IMR-90 (cell line): ENCODE data around the gene TTLL8. TPM values are rescaled to one million over a fixed set of nuclear protein-coding genes. Genes with fewer than 3 reads are reported as not detected.

Experiments used
- ATAC-seq: fragments of 200-7000 bp; cut with Tn5 transposase; 2 replicates; pipeline ENCODE4 v1.9.1; 2020; ENCODE audit warnings: low read depth, mild to moderate bottlenecking, moderate library complexity
- Bru-seq: library from RNA; stranded (reverse); fragments of 400-500 nt; gene quantifications from one replicate; lab custom pipeline; 2021; lab: Mats Ljungman, UMichigan
- BruChase-seq, 2 experiments: library from RNA; stranded (reverse); fragments of 400-500 nt; gene quantifications; one replicate each; lab custom pipeline; 2021; lab: Mats Ljungman, UMichigan
- BruUV-seq: library from RNA; stranded (reverse); fragments of 400-500 nt; replicated peaks from 2 replicates; lab custom pipeline; 2021; lab: Mats Ljungman, UMichigan
- CTCF ChIA-PET: fragments of 300-600 bp; formaldehyde crosslinking; extraction: SDS; loops from one replicate; lab custom pipeline; 2021; ENCODE audit warnings: antibody characterized with exemption; lab: Yijun Ruan, JAX
- POLR2A ChIA-PET: fragments of 300-600 bp; sonication (Branson Sonifier 250); formaldehyde crosslinking; loops from one replicate; lab custom pipeline; 2022; ENCODE audit warnings: antibody characterized with exemption; ENCODE audit not compliant: unreplicated experiment; lab: Charles Lee
- DNase-seq: peaks from one replicate; pipeline ENCODE4 v3.0.0; 2013
- H2AFZ ChIP-seq: replicated peaks from 2 replicates; pipeline ENCODE3; 2013; ENCODE audit warnings: low read length, mild to moderate bottlenecking; ENCODE audit not compliant: poor library complexity
- H2AK5ac ChIP-seq: 2 replicates; pipeline ENCODE4 v1.6.1; 2013; ENCODE audit warnings: low read depth, low read length, inconsistent platforms
- H2AK9ac ChIP-seq: replicated peaks from 2 replicates; pipeline ENCODE3; 2013; ENCODE audit warnings: mild to moderate bottlenecking, low read depth, low read length, moderate library complexity; ENCODE audit not compliant: poor library complexity
- H2BK120ac ChIP-seq: 2 replicates; pipeline ENCODE4 v1.6.1; 2013; ENCODE audit warnings: low read depth, low read length, inconsistent platforms
- H2BK15ac ChIP-seq: 3 replicates; pipeline ENCODE4 v1.6.1; 2013; ENCODE audit warnings: low read depth, low read length, inconsistent platforms
- H2BK20ac ChIP-seq: 2 replicates; pipeline ENCODE4 v1.6.1; 2013; ENCODE audit warnings: low read depth, mild to moderate bottlenecking, inconsistent platforms, low read length, moderate library complexity
- H2BK5ac ChIP-seq: 2 replicates; pipeline ENCODE4 v1.6.1; 2013; ENCODE audit warnings: mild to moderate bottlenecking, low read depth, low read length, inconsistent platforms; ENCODE audit not compliant: poor library complexity, severe bottlenecking
- H3K14ac ChIP-seq: replicated peaks from 2 replicates; pipeline ENCODE4 v1.6.1; 2013; ENCODE audit warnings: low read depth, low read length, inconsistent platforms
- H3K18ac ChIP-seq: 2 replicates; pipeline ENCODE4 v1.6.1; 2013; ENCODE audit warnings: low read depth, low read length, control low read depth
- H3K23ac ChIP-seq: 2 replicates; pipeline ENCODE4 v1.6.1; 2013; ENCODE audit warnings: low read depth, low read length, inconsistent platforms
- H3K27ac ChIP-seq: 2 replicates; pipeline ENCODE4 v1.5.1; 2013; ENCODE audit warnings: mild to moderate bottlenecking, control low read depth, low read length; ENCODE audit not compliant: insufficient read depth
- H3K27me3 ChIP-seq: 2 replicates; pipeline ENCODE4 v1.6.1; 2013; ENCODE audit warnings: low read length; ENCODE audit not compliant: control insufficient read depth, insufficient read depth
- H3K36me3 ChIP-seq: 2 replicates; pipeline ENCODE4 v1.6.1; 2013; ENCODE audit warnings: low read length, mixed read lengths; ENCODE audit not compliant: control insufficient read depth, insufficient read depth
- H3K4ac ChIP-seq: 2 replicates; pipeline ENCODE4 v1.6.1; 2013; ENCODE audit warnings: low read depth, low read length, inconsistent platforms
- H3K4me1 ChIP-seq: 2 replicates; pipeline ENCODE4 v1.6.1; 2013; ENCODE audit warnings: low read length, mixed read lengths; ENCODE audit not compliant: control insufficient read depth, insufficient read depth
- H3K4me2 ChIP-seq: 2 replicates; pipeline ENCODE4 v1.6.1; 2013; ENCODE audit warnings: low read depth, mild to moderate bottlenecking, control low read depth, low read length, moderate library complexity
- H3K4me3 ChIP-seq: 2 replicates; pipeline ENCODE4 v1.5.1; 2013; ENCODE audit warnings: low read depth, mild to moderate bottlenecking, control low read depth, low read length, moderate library complexity; ENCODE audit not compliant: insufficient read depth
- H3K56ac ChIP-seq: 2 replicates; pipeline ENCODE4 v1.6.1; 2013; ENCODE audit warnings: low read length, inconsistent platforms; ENCODE audit not compliant: insufficient read depth; ENCODE audit errors: extremely low read depth
- H3K79me1 ChIP-seq, 2 experiments: 2 replicates each; pipeline ENCODE4 v1.6.1; 2013; ENCODE audit warnings: low read length in 2 of 2, inconsistent platforms in 1 of 2, low read depth in 1 of 2
- H3K9ac ChIP-seq: 2 replicates; pipeline ENCODE4 v1.6.1; 2013; ENCODE audit warnings: low read depth, low read length, control low read depth
- H3K9me1 ChIP-seq: 2 replicates; pipeline ENCODE4 v1.6.1; 2013; ENCODE audit warnings: low read length, inconsistent platforms; ENCODE audit not compliant: insufficient read depth
- H3K9me3 ChIP-seq: 2 replicates; pipeline ENCODE4 v1.6.1; 2013; ENCODE audit warnings: low read length; ENCODE audit not compliant: control insufficient read depth, insufficient read depth
- H4K20me1 ChIP-seq: 2 replicates; pipeline ENCODE4 v1.6.1; 2013; ENCODE audit warnings: low read length, inconsistent platforms; ENCODE audit not compliant: insufficient read depth
- H4K5ac ChIP-seq: 2 replicates; pipeline ENCODE4 v1.6.1; 2013; ENCODE audit warnings: mild to moderate bottlenecking, low read depth, low read length, control low read depth
- H4K8ac ChIP-seq, 2 experiments: 2 replicates each; pipeline ENCODE4 v1.6.1; 2013; ENCODE audit warnings: low read depth in 2 of 2, low read length in 2 of 2, control low read depth in 1 of 2, inconsistent platforms in 1 of 2
- H4K91ac ChIP-seq: 2 replicates; pipeline ENCODE4 v1.6.1; 2013; ENCODE audit warnings: low read depth, low read length, inconsistent platforms; ENCODE audit not compliant: insufficient read depth
- CEBPB ChIP-seq: IDR thresholded peaks from 2 replicates; pipeline ENCODE4 v1.6.1; 2012; ENCODE audit warnings: low read depth, low read length, improper control_type of control experiment
- FOS ChIP-seq: fragments of 150-350 bp; IDR thresholded peaks from 2 replicates; pipeline ENCODE4 v1.6.1; 2016; ENCODE audit warnings: low read depth, low read length
- MAFK ChIP-seq: IDR thresholded peaks from 2 replicates; pipeline ENCODE4 v1.6.1; 2012; ENCODE audit warnings: low read depth, low read length, improper control_type of control experiment
- MAZ ChIP-seq: IDR thresholded peaks from 2 replicates; pipeline ENCODE4 v1.6.1; 2012; ENCODE audit warnings: low read depth, mild to moderate bottlenecking, low read length, improper control_type of control experiment, moderate library complexity, borderline replicate concordance
- POLR2A ChIP-seq: IDR thresholded peaks from 2 replicates; pipeline ENCODE4 v1.6.1; 2012; ENCODE audit warnings: mild to moderate bottlenecking, low read depth, low read length
- RAD21 ChIP-seq: IDR thresholded peaks from 2 replicates; pipeline ENCODE4 v1.6.1; 2012; ENCODE audit warnings: low read length, improper control_type of control experiment
- RCOR1 ChIP-seq: IDR thresholded peaks from 2 replicates; pipeline ENCODE4 v1.6.1; 2012; ENCODE audit warnings: mild to moderate bottlenecking, low read length, improper control_type of control experiment; ENCODE audit not compliant: insufficient replicate concordance
- RFX5 ChIP-seq: IDR thresholded peaks from 2 replicates; pipeline ENCODE4 v1.8.0; 2012; ENCODE audit warnings: low read depth, mild to moderate bottlenecking, low read length, moderate library complexity
- SMC3 ChIP-seq: fragments of 150-350 bp; IDR thresholded peaks from 2 replicates; pipeline ENCODE4 v1.6.1; 2016; ENCODE audit warnings: low read depth, mild to moderate bottlenecking, antibody characterized with exemption, low read length, moderate library complexity
- USF2 ChIP-seq: fragments of 150-350 bp; IDR thresholded peaks from 2 replicates; pipeline ENCODE4 v1.6.1; 2017; ENCODE audit warnings: mild to moderate bottlenecking, antibody characterized with exemption, low read length, low read depth
- WGBS, 2 experiments: methylation state at CpG; one replicate each; pipeline versions ENCODE4 v1.1.5 to v1.1.7; 2013; ENCODE audit warnings: missing lambda C conversion rate in 2 of 2; ENCODE audit not compliant: insufficient read length in 1 of 2; ENCODE audit errors: extremely low coverage in 2 of 2; 5-methylcytosine and 5-hydroxymethylcytosine counted together
- dilution Hi-C: fragments of 300-500 bp; cut with HindIII; formaldehyde crosslinking; loops from one replicate; pipeline ENCODE4 v1.14.3; 2018; ENCODE audit warnings: low sequenced_read_pairs; ENCODE audit not compliant: unreplicated experiment
- in situ Hi-C: fragments of 300-500 bp; cut with MboI; formaldehyde crosslinking; loops from 3 replicates; pipeline ENCODE4 v1.14.3; 2019; ENCODE audit warnings: low sequenced_read_pairs, inconsistent platforms, mixed read lengths
- intact Hi-C: fragments of 100-400 bp; cut with micrococcal nuclease; formaldehyde crosslinking; loops from 2 replicates; pipeline ENCODE4 v1.10.0; 2022
- long read RNA-seq: library from polyadenylated mRNA; unstranded; transcript quantifications from one replicate; pipeline ENCODE4 v2.0.0, GENCODE V29; 2021; ENCODE audit not compliant: unreplicated experiment
- polyA plus RNA-seq, 3 experiments: library from polyadenylated mRNA; depleted of rRNA; stranded (reverse); fragments of >200 nt; gene quantifications; 2 replicates each; pipeline ENCODE4 v1.2.3, GENCODE V29; 2012; ENCODE audit warnings: low replicate concordance in 1 of 3
- total RNA-seq: library from RNA; depleted of rRNA; stranded (reverse); fragments of >200 nt; gene quantifications from 2 replicates; pipeline ENCODE4 v1.2.3, GENCODE V29; 2012; rRNA removed
- TF ChIP-seq, protein P1 (sequence below): conservative IDR thresholded peaks from 2 replicates; pipeline ENCODE4 v1.5.1; 2012; ENCODE audit warnings: mild to moderate bottlenecking, low read depth, low read length, improper control_type of control experiment
- TF ChIP-seq, protein P2 (sequence below): fragments of 150-350 bp; IDR thresholded peaks from 2 replicates; pipeline ENCODE4 v1.6.1; 2016; ENCODE audit warnings: low read depth, mild to moderate bottlenecking, low read length, moderate library complexity, borderline replicate concordance

TTLL8 gene
- total RNA-seq, result not detected in 2 replicates
- polyA plus RNA-seq (2012; rRNA removed), result not detected in 2 replicates
- polyA plus RNA-seq (2012; cell fraction: cytosol; rRNA removed), result not detected in 2 replicates
- polyA plus RNA-seq (2012; cell fraction: nucleus; rRNA removed; ENCODE audit: low replicate concordance), result not detected in 2 replicates
- Bru-seq, nascent RNA, result not detected
- percentile 1 among the genes with signal in this experiment for BruChase-seq, experiment 1, labeled RNA remaining after a 6-hour chase
- BruChase-seq, experiment 2, labeled RNA remaining after a 2-hour chase, result percentile 5 among the genes with signal in this experiment
- long read RNA-seq, result 0 reads

GRCh38 chr22:50058061-50058905 lies at the start of gene TTLL8:
Gene TTLL8 (minus strand): TSS chr22:50058298.
- Histone ChIP-seq H3K4me3 (no peak within 1 kb of the TSS), H3K9ac (no peak within 1 kb of the TSS), H4K20me1 (no peaks in the 10 kb centered on the region), H2AK5ac (no peak within 1 kb of the TSS), H3K9me3 (peaks cover 9% of the 10 kb centered on the region), H3K14ac (no peak within 1 kb of the TSS), H3K27ac (no peak within 1 kb of the TSS), H2BK120ac (no peak within 1 kb of the TSS), H4K8ac (no peak within 1 kb of the TSS), H3K36me3 (no peaks in the 10 kb centered on the region), H3K18ac (no peak within 1 kb of the TSS; the same call in 1 of the 2 replicates), H2BK15ac (no peak within 1 kb of the TSS), H3K9me1 (no peaks in the 10 kb centered on the region), H2AFZ (peak within 1 kb of the TSS; percentile 71), H2AK9ac (no peak within 1 kb of the TSS), H3K4me1 (peaks cover 6% of the 10 kb centered on the region; the same call in 1 of the 2 replicates), H4K5ac (no peak within 1 kb of the TSS; the same call in 1 of the 2 replicates), H3K56ac (no peak within 1 kb of the TSS), H3K23ac (no peak within 1 kb of the TSS), H3K79me1 (no peaks in the 10 kb centered on the region), H3K4ac (no peak within 1 kb of the TSS), H3K27me3 (peaks cover 43% of the 10 kb centered on the region), H2BK5ac (no peak within 1 kb of the TSS), H4K91ac (no peak within 1 kb of the TSS), H2BK20ac (no peak within 1 kb of the TSS), H3K4me2 (peak within 1 kb of the TSS; percentile 1; the same call in 1 of the 2 replicates)
- dilution Hi-C loops (no loop called here), intact Hi-C loops (no loop called here), in situ Hi-C loops (no loop called here)
- DNase-seq (no peak), ATAC-seq (no peak)
- CTCF ChIA-PET, result no interaction called here
- 18% methylated on average over 43 of the region's 102 CpGs; no CpG with 5 or more reads in 1 of the 2 experiments for WGBS, 2 experiments
- BruUV-seq, result no TSS peak
- POLR2A ChIA-PET, result no interaction called here
- TF ChIP-seq RCOR1 (no peak), RAD21 (no peak), CEBPB (no peak), POLR2A (no peak), MAZ (no peak), SMC3 (no peak), USF2 (no peak), MAFK (no peak), FOS (no peak), RFX5 (no peak)
- TF ChIP-seq, protein P1, sequence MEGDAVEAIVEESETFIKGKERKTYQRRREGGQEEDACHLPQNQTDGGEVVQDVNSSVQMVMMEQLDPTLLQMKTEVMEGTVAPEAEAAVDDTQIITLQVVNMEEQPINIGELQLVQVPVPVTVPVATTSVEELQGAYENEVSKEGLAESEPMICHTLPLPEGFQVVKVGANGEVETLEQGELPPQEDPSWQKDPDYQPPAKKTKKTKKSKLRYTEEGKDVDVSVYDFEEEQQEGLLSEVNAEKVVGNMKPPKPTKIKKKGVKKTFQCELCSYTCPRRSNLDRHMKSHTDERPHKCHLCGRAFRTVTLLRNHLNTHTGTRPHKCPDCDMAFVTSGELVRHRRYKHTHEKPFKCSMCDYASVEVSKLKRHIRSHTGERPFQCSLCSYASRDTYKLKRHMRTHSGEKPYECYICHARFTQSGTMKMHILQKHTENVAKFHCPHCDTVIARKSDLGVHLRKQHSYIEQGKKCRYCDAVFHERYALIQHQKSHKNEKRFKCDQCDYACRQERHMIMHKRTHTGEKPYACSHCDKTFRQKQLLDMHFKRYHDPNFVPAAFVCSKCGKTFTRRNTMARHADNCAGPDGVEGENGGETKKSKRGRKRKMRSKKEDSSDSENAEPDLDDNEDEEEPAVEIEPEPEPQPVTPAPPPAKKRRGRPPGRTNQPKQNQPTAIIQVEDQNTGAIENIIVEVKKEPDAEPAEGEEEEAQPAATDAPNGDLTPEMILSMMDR, result no peak
- TF ChIP-seq, protein P2, sequence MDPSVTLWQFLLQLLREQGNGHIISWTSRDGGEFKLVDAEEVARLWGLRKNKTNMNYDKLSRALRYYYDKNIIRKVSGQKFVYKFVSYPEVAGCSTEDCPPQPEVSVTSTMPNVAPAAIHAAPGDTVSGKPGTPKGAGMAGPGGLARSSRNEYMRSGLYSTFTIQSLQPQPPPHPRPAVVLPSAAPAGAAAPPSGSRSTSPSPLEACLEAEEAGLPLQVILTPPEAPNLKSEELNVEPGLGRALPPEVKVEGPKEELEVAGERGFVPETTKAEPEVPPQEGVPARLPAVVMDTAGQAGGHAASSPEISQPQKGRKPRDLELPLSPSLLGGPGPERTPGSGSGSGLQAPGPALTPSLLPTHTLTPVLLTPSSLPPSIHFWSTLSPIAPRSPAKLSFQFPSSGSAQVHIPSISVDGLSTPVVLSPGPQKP, result no peak
